GM21717 (cell line): ENCODE results near the gene TRAP1.

ENCODE experiments used
- ATAC-seq: cut with Tn5 transposase; IDR thresholded peaks from one replicate; pipeline ENCODE4 v1.9.1; 2021; ENCODE audit warnings: mild to moderate bottlenecking, moderate library complexity; ENCODE audit not compliant: unreplicated experiment

The TRAP1 gene

DNA sequence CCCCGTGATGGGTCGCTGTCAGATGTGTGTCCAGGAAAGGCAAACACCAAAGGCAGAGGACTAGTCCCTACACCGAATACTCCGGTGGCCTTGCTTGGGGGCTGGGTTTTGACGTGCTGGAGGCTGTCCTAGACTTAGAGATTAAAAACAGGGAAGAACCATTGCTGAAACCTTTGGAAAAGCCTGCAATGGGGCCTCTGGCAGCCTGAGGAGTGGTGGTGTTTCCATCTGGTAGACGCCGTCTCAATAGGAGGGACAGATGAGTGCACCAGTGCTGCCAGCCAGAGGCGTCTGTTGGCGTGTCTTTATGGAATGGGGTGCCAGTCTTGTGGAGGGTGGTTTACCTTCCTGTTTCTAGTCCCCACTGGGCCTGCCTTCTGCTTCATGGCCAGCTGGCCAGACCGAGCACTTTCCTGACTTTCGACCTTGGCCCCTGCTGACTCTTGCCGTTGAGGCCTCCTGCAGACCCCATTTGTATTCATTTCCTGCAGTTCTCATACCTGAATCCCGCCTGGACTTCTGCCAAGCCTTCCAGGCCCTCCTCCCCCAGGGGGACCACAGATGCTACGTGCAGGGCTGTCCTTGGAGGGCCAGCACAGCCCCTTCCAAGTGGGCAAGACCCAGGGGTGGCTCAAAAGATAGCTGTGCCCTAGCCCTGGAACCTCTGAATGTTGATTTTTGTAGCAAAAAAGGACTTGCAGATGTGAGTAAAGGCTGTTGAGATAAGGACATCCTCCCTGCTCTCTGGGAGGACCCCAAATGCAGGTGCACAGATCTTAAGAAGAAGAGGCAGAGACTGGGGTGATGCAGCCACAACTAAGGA is 64.7 kb downstream of the TRAP1 start:
- ATAC-seq, result no peak

GRCh38 chr16:3651461-3652372 is 65.6 kb downstream of the TRAP1 start:
- no peak for ATAC-seq

GRCh38 chr16:3650631-3651265 is 66.6 kb downstream of the TRAP1 start:
- ATAC-seq, result no peak

DNA sequence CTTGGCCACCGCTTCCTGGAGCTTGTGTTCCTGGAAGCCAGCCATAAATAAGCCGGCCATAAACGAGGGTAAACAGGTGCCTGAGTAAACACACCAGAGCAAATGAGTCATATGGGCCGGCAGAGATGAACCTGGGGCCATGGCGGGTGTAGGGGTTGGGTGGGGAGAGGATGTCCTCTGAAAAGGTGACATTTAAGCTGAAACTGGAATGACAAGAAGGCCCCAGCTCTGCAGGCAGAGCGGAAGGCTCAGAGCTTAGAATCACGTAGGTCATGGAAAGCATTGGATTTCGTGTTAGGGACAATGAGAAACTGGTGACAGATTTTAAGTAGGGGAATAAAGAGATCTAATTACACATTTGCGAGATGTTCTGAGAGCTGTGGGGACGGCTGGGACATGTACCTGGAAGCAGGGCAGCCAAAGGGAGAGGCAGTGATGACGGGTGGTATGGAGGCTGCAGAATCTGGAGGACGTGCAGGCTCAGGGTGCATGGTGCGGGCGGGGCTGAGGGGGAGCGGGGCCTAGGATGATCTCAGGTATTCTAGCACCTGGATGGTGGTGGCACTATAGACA is 70.9 kb downstream of the TRAP1 start:
- no peak for ATAC-seq

GRCh38 chr16:3645504-3646347 is 71.6 kb downstream of the TRAP1 start:
- ATAC-seq, result no peak

- ATAC-seq, result no peak
Measured at GRCh38 chr16:3645108-3645503, 72.2 kb downstream of the TRAP1 start.

DNA sequence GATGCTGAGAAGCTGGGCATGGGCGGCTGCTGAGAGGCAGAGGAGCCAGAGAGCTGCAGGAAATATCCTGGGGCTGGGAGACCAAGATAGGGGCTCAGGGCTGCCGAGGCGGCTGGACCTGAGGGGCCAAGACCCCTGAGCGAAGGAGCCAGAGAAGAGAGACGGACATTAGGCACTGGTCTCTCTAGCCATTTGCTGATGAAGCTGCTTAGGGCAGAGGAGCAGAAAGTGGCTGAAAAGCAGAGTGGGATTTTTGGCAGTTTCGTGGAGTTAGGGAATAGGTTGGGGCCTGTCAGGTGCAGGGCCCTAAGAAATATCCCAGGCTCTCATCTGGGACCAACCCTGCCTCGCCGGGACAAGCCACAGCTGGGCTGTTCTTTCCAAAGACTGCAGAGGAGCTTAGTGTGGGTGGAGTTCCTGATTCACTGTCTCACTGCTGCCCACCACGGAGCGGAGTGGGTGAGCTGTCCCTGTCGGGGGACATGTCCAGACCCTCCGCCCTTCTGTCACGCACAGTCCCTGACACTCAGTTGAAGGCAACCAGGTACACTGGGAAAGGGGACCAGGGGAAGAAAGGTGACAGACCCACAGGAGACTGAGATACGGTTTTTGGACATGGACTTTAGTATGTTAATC is 74.1 kb downstream of the TRAP1 start:
- no peak for ATAC-seq

DNA sequence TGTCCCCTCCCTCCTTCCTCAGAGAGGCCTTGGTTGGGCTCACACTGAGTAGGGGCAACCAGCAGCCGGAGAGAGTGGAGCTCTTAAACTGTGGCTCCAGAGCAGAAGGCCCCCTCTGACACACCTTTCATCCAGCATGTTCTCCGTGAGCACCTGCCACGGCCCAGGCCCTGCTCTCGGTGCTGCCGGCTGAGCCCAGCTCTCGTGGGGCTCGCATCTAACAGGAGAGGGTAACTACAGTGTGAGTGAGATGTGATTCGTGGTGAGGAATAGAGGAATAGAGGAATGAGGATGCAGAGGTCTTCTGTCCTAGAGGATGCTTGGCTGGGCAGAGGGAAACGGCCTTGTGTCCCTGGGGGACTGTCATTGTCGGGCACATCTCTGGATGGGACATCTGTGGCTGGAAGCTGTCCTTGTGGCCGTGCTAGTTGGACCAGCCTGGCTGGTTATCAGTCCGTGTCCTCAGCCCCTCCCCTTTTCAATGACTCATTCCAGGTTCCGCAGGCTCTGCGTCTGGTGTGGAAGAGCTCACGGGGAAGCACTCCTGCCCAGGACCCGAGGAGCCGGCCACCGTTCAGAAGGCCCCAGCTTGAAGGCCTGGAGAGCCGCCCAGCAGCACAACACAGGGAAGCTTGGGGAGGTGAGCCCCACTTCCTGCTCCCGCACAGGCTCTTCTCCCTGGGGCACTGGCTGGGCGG is 74.8 kb downstream of the TRAP1 start:
- ATAC-seq, result no peak

DNA sequence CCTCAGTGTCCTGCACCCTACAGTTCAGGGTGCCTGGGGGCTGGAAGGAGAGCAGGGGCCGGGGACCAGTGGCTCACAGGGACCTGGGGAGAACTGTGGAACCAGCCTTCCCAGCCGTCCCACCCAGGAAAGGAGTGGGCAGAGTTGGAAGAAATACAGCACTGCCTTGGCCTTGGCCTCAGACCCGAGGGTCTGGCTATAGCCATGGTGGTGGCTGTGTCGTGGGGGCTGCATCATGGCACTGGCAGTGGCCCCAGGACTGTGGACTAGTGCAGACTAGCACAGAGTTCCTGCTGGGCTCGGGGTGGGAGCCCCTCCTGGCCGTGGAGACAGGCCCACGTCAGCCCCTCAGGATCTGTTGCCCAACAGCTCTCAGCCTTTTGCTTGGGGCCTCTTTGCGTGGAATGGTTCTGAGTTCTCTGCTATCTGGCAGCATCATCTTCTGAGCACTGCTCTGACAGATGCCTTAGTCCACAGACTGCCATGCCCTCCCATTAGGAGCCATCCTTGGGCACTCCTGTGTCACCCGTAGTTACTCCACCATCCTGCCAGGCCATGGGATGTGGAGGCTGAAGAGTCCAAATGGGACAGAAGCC is 75.4 kb downstream of the TRAP1 start:
- no peak for ATAC-seq

GRCh38 chr16:3640632-3641501 is 76.5 kb downstream of the TRAP1 start:
- no peak for ATAC-seq

GRCh38 chr16:3640207-3640606 is 77.1 kb downstream of the TRAP1 start:
- no peak for ATAC-seq

DNA sequence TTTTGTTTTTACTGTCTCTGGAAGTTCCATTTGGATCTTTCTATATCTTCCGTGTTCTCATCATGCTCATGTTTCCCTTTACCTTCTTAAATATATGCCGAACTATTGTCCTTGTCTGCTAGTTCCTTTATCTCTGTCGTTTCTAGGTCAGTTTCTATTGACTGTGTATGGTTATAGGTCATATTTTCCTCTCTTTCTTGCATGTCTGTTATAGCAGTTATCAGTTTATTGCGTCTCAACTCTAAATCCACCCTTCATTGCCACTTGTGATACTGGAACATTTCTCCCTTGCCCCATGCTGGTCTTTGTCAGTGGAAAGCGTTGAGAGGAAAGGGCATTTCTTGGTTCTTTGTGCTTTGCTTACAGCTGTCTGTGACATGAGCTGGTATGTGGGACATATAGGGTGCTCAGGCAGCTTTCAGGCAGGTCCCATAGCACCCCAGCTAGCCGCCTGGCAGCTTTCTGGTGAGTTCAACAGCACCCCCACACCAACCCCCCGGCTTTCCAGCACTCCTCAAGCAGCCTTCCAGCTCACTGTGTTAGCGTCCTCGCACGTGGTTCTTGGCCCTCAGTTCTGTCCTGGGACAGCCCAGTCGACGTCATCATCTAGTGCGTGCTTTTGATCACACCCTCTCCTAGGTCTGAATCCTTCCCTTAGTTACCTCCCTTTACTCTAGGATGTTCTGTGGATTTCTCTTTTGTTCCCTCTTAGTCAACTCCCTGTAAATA is 78.2 kb downstream of the TRAP1 start:
- ATAC-seq, result no peak

DNA sequence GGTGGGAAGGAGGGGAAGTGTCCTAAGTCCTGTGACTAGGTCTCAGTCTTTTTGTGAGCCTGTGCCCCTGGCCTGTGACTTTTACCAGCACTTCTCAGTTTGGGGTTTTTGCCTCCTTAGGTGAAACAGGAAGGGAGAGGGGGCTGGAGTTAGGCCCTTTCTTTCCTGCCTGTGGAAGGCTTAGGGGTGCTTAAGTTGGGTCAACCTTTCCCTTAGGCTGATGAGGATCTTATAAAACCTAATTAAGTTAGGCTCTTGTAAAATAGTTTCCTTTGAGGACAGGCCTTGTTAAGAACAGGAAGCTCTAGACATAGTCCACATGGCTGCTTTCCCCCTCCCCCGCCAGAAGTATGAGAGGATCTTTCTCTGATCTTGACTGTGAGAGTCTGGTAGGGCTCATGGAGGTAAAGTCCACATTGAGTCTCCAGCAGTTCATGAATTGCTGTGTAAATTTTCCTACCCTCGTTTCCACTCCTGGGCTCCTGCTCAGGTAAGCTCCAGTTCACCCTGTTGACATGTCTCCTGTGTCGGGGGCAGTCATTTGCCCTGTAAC is 79.9 kb downstream of the TRAP1 start:
- no peak for ATAC-seq

- ATAC-seq, result no peak
Measured at GRCh38 chr16:3625911-3626732, 91.2 kb downstream of the TRAP1 start.

DNA sequence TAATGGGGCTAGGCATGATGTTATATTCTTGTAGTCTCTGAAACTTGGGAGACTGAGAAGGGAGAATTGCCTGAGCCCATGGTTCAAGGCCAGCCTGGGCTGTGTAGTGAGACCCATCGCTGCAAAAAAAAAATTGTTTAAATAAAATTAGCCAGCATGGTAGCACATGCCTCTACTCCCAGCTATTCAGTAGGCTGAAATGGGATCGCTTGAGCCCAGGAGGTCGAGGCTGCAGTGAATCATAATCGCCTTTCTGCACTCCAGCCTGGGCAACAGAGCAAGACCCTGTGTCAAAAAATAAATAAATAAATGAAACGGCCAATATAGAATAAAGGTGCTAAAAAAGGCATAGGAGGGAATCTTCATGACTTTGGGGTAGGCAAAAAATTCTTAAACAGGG is 92.0 kb downstream of the TRAP1 start:
- no peak for ATAC-seq

DNA sequence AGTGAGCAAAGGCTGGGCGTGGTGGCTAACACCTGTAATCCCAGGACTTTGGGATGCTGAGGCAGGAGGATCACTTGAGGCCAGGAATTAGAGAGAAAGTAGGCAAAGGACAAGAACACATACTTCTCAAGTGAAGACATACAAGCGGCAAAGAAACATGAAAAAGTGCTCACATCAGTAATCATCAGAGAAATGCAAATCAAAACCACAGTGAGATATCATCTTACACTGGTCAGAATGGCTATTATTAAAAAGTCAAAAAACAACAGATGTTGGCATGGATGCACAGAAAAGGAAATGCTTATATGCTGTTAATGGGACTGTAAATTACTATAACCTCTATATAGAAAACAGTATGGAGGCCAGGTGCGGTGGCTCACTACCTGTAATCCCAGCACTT is 93.7 kb downstream of the TRAP1 start:
- ATAC-seq, result no peak
